Liver (tissue), 9 donors: ENCODE measurements around the gene FADS3. TPM values are rescaled to one million over a fixed set of nuclear protein-coding genes. Genes with fewer than 3 reads are reported as not detected.

ENCODE experiments used
- DNase-seq: peaks from one replicate; pipeline ENCODE4 v3.0.0-alpha.2; 2017; ENCODE audit warnings: low spot score
- H3K27ac ChIP-seq, 2 donors: one replicate each; pipeline ENCODE4 v1.7.0; 2013; ENCODE audit warnings: inconsistent platforms in 2 of 2, low read length in 2 of 2, control low read depth in 1 of 2, low read depth in 1 of 2, mild to moderate bottlenecking in 1 of 2
- H3K27me3 ChIP-seq, 4 donors: one replicate each; pipeline versions ENCODE4 v1.6.1 to v1.7.0; 2013; ENCODE audit warnings: low read length in 3 of 4, inconsistent platforms in 1 of 4, mild to moderate bottlenecking in 1 of 4, moderate library complexity in 1 of 4; ENCODE audit not compliant: control insufficient read depth in 4 of 4, insufficient read depth in 4 of 4
- H3K36me3 ChIP-seq, 4 donors: one replicate each; pipeline versions ENCODE4 v1.6.1 to v1.7.0; 2013; ENCODE audit warnings: low read length in 3 of 4, mild to moderate bottlenecking in 3 of 4, low read depth in 1 of 4, moderate library complexity in 1 of 4; ENCODE audit not compliant: control insufficient read depth in 4 of 4, insufficient read depth in 3 of 4
- H3K4me1 ChIP-seq, 4 donors: one replicate each; pipeline versions ENCODE4 v1.6.1 to v1.7.0; 2013; ENCODE audit warnings: low read length in 3 of 4, mild to moderate bottlenecking in 3 of 4, moderate library complexity in 1 of 4; ENCODE audit not compliant: control insufficient read depth in 4 of 4, insufficient read depth in 4 of 4
- H3K4me3 ChIP-seq, 3 donors: one replicate each; pipeline versions ENCODE4 v1.6.1 to v1.7.0; 2013; ENCODE audit warnings: low read length in 3 of 3, control low read depth in 1 of 3, low read depth in 1 of 3, mild to moderate bottlenecking in 1 of 3
- H3K9ac ChIP-seq, 2 donors: one replicate each; pipeline ENCODE4 v1.7.0; 2013; ENCODE audit warnings: low read length in 2 of 2, mild to moderate bottlenecking in 2 of 2, moderate library complexity in 2 of 2, control low read depth in 1 of 2, low read depth in 1 of 2
- H3K9me3 ChIP-seq, 4 donors: one replicate each; pipeline versions ENCODE4 v1.6.1 to v1.7.0; 2013; ENCODE audit warnings: low read length in 3 of 4; ENCODE audit not compliant: control insufficient read depth in 4 of 4
- JUND ChIP-seq, 2 donors: IDR thresholded peaks; 2 replicates each; pipeline ENCODE4 v1.6.1; 2016; ENCODE audit warnings: antibody characterized with exemption in 2 of 2
- RAD21 ChIP-seq, 2 donors: IDR thresholded peaks; 2 replicates each; pipeline ENCODE4 v1.6.1; 2016; ENCODE audit warnings: antibody characterized with exemption in 2 of 2, mild to moderate bottlenecking in 2 of 2
- RXRA ChIP-seq, 2 donors: IDR thresholded peaks; 2 replicates each; pipeline ENCODE4 v1.6.1; 2017 to 2018; ENCODE audit warnings: antibody characterized with exemption in 2 of 2, mild to moderate bottlenecking in 1 of 2
- SP1 ChIP-seq: IDR thresholded peaks from 2 replicates; pipeline ENCODE4 v1.6.1; 2018; ENCODE audit warnings: antibody characterized with exemption, mild to moderate bottlenecking
- TAF1 ChIP-seq: conservative IDR thresholded peaks from 2 replicates; pipeline ENCODE4 v1.6.1; 2016; ENCODE audit warnings: antibody characterized with exemption, mild to moderate bottlenecking
- YY1 ChIP-seq: IDR thresholded peaks from 2 replicates; pipeline ENCODE4 v1.6.1; 2016; ENCODE audit warnings: antibody characterized with exemption, mild to moderate bottlenecking
- WGBS: extraction: QIAGEN DNeasy Blood & Tissue Kit; methylation state at CpG from one replicate; pipeline ENCODE4 v1.1.7; 2013; 5-methylcytosine and 5-hydroxymethylcytosine counted together
- polyA plus RNA-seq, 2 donors: library from polyadenylated mRNA; stranded (reverse) in 1 of 2; unstranded in 1 of 2; fragments of 200-250 nt in 1 of 2; fragments of >200 nt in 1 of 2; fragmentation: Nextera tagmentation in 1 of 2; extraction: Ambion mirVana in 1 of 2; gene quantifications; one replicate each; pipeline versions ENCODE4 v1.2.1 to v1.2.3, GENCODE V29; 2013 to 2015
- total RNA-seq, 2 donors: library from RNA; depleted of rRNA; stranded (reverse); fragments of >200 nt; gene quantifications; one replicate each; pipeline ENCODE4 v1.2.3, GENCODE V29; 2014
- TF ChIP-seq, protein P1 (sequence below): IDR thresholded peaks from 2 replicates; pipeline ENCODE4 v1.6.1; 2016; ENCODE audit warnings: antibody characterized with exemption, mild to moderate bottlenecking
- TF ChIP-seq, protein P2 (sequence below): fragments of 150-350 bp; IDR thresholded peaks from 2 replicates; pipeline ENCODE4 v1.5.1; 2017; ENCODE audit warnings: improper control_type of control experiment, low read depth, low read length; ENCODE audit not compliant: missing input control
- TF ChIP-seq, protein P3 (sequence below): IDR thresholded peaks from 2 replicates; pipeline ENCODE4 v1.6.1; 2016; ENCODE audit warnings: antibody characterized with exemption
- TF ChIP-seq, protein P4 (sequence below): IDR thresholded peaks from 2 replicates; pipeline ENCODE4 v1.6.1; 2016; ENCODE audit warnings: antibody characterized with exemption
- donor health status: healthy.
- donor health status: healthy.
- donor health status: healthy.
- donor health status: healthy.
- donor health status: healthy.

FADS3 gene
- total and polyA plus RNA-seq, 4 donors, result 8.3 to 13.6 (median 10.3) TPM

DNA sequence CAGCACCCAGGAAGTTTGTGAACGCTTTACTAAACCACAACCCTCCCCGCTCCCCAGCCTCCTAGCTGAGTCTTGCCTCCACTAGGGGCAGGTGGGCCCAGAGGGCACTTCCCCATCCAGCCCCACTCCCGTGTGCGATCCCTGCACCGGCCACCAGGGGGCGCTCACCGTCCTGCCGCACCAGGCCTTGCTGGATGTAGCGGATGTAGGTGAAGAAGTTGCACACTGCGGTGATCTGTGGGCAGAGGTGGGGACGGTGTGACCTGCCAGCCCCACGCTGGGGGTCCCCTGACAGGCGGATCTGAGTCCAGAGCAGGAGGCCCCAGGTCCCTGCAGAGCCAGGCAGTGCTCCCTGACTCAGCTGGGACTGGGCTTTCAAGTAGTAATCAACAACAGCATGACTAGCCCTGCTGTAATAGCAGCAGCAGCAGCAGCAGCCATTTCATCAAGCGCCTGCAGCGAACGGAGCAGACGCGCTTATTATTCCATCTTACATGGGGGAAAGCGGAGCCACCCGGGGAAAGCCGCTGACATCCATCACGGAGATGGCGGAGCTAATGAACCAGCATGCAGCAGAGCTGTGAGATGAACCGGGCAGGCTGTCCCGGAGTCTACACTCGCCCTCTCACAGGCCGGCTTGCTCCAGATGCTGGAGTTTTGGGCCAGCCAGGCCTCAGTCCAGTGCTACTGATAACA is 7.9 kb upstream of the FADS3 start:
- Histone ChIP-seq H3K4me1 (peaks cover 0 to 4% (median under 1%) of the 10 kb centered on the region in 4 donors), H3K36me3 (no peaks in the 10 kb centered on the region), H3K9ac (no peak overlapping the region), H3K9me3 (no peaks in the 10 kb centered on the region), H3K27ac (no peak overlapping the region), H3K4me3 (no peak overlapping the region), H3K27me3 (no peaks in the 10 kb centered on the region)
- TF ChIP-seq, protein P1, sequence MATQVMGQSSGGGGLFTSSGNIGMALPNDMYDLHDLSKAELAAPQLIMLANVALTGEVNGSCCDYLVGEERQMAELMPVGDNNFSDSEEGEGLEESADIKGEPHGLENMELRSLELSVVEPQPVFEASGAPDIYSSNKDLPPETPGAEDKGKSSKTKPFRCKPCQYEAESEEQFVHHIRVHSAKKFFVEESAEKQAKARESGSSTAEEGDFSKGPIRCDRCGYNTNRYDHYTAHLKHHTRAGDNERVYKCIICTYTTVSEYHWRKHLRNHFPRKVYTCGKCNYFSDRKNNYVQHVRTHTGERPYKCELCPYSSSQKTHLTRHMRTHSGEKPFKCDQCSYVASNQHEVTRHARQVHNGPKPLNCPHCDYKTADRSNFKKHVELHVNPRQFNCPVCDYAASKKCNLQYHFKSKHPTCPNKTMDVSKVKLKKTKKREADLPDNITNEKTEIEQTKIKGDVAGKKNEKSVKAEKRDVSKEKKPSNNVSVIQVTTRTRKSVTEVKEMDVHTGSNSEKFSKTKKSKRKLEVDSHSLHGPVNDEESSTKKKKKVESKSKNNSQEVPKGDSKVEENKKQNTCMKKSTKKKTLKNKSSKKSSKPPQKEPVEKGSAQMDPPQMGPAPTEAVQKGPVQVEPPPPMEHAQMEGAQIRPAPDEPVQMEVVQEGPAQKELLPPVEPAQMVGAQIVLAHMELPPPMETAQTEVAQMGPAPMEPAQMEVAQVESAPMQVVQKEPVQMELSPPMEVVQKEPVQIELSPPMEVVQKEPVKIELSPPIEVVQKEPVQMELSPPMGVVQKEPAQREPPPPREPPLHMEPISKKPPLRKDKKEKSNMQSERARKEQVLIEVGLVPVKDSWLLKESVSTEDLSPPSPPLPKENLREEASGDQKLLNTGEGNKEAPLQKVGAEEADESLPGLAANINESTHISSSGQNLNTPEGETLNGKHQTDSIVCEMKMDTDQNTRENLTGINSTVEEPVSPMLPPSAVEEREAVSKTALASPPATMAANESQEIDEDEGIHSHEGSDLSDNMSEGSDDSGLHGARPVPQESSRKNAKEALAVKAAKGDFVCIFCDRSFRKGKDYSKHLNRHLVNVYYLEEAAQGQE, result no peak
- TF ChIP-seq, protein P2, sequence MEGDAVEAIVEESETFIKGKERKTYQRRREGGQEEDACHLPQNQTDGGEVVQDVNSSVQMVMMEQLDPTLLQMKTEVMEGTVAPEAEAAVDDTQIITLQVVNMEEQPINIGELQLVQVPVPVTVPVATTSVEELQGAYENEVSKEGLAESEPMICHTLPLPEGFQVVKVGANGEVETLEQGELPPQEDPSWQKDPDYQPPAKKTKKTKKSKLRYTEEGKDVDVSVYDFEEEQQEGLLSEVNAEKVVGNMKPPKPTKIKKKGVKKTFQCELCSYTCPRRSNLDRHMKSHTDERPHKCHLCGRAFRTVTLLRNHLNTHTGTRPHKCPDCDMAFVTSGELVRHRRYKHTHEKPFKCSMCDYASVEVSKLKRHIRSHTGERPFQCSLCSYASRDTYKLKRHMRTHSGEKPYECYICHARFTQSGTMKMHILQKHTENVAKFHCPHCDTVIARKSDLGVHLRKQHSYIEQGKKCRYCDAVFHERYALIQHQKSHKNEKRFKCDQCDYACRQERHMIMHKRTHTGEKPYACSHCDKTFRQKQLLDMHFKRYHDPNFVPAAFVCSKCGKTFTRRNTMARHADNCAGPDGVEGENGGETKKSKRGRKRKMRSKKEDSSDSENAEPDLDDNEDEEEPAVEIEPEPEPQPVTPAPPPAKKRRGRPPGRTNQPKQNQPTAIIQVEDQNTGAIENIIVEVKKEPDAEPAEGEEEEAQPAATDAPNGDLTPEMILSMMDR, result peak; percentile 97
- TF ChIP-seq, protein P3, sequence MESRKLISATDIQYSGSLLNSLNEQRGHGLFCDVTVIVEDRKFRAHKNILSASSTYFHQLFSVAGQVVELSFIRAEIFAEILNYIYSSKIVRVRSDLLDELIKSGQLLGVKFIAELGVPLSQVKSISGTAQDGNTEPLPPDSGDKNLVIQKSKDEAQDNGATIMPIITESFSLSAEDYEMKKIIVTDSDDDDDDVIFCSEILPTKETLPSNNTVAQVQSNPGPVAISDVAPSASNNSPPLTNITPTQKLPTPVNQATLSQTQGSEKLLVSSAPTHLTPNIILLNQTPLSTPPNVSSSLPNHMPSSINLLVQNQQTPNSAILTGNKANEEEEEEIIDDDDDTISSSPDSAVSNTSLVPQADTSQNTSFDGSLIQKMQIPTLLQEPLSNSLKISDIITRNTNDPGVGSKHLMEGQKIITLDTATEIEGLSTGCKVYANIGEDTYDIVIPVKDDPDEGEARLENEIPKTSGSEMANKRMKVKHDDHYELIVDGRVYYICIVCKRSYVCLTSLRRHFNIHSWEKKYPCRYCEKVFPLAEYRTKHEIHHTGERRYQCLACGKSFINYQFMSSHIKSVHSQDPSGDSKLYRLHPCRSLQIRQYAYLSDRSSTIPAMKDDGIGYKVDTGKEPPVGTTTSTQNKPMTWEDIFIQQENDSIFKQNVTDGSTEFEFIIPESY, result no peak
- TF ChIP-seq, protein P4, sequence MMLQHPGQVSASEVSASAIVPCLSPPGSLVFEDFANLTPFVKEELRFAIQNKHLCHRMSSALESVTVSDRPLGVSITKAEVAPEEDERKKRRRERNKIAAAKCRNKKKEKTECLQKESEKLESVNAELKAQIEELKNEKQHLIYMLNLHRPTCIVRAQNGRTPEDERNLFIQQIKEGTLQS, result no peak
- TF ChIP-seq JUND (IDR thresholded peaks at IDR 0.05) (no peak), RAD21 (IDR thresholded peaks at IDR 0.05) (peak; percentile 92 to 98)
- DNase-seq, result peak; percentile 96
- 42% methylated on average over 27 of the region's 27 CpGs for WGBS

DNA sequence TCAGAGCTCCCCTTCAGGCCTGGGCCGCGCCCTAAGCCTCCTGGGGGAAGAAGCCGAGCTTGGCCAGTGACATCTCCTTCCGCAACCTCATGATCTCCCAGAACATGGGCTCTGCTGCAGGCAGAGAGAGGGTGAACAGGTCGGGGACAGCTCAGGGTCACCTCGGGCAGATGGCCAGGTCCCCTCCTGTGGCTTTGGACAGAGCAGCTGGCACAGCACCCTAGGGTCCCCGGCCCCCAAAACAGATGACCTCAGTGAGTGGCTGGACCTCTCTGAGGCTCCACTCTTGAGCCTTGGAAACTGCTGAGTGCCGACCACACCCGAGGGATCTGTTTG is 6.9 kb upstream of the FADS3 start:
- Histone ChIP-seq H3K27me3 (no peaks in the 10 kb centered on the region), H3K27ac (no peak overlapping the region), H3K9me3 (no peaks in the 10 kb centered on the region), H3K36me3 (no peaks in the 10 kb centered on the region), H3K9ac (no peak overlapping the region), H3K4me3 (no peak overlapping the region), H3K4me1 (peaks cover 0 to 4% (median under 1%) of the 10 kb centered on the region in 4 donors)
- 79% methylated on average over 9 of the region's 9 CpGs for WGBS
- no peak for TF ChIP-seq RXRA (IDR thresholded peaks at IDR 0.05)
- TF ChIP-seq JUND (IDR thresholded peaks at IDR 0.05), result no peak
- TF ChIP-seq SP1, result no peak
- TF ChIP-seq YY1, result no peak
- no peak for TF ChIP-seq TAF1
- TF ChIP-seq, protein P3, result no peak
- DNase-seq, result no peak
